GM19455 (cell line): ENCODE results near the gene BCAS3.
"Not testable (repeated sequence)": the region's sequence is repeated elsewhere in the genome, so short reads cannot be mapped to it uniquely, and the experiment has no call there.

Source experiments
- ATAC-seq: cut with Tn5 transposase; IDR thresholded peaks from one replicate; pipeline ENCODE4 v1.9.1; 2021; ENCODE audit not compliant: unreplicated experiment

BCAS3 gene

GRCh38 chr17:61352781-61353491 is 675.3 kb downstream of the BCAS3 start:
- ATAC-seq = no peak

- ATAC-seq = no peak
Observed at GRCh38 chr17:61353615-61354014, 676.0 kb downstream of the BCAS3 start.

DNA sequence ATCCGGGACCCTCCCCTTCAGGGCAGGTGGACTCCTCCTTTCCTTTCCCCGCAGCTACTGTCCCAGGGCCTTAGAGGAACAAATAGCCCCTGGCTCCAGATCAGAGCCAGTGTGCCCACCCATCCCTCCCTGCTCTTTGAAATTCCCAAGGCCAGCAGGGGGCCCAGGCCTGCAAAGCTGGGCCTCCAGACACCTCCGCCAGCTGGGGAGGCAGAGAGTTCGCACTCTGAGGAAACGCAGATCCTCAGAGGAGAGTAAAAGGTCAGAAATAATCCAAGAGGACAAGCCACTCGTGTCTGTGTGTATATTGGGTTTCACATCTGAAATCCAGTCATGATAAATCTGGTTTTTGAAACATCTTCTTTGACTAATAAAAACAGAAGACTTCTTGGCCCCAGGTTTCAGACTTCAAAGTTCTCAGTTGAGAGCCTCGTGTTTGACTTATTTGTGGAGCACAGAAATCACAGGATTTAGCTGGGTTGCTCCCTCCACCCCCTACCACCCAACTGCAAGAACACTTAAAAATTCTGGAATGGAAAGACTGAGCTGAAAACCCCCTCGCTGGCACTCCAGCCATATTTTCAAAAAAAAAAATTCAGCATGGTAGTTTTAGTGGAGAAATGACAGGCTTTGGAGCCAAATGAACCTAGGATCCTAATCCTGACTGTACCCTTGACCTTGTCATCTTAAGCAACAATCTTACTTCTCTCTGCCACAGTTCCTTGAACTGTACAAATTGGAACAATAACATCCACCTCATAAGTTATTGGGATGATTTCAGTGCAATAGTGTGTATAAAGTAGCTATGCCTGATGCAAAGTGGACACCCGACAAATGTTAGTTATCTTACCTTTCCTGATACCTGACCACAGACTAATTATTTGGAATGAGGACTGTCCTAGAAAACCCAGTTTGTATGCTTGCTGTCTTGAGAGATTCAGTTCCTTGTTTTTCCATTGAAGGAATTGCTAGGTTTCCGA is 677.5 kb downstream of the BCAS3 start:
- ATAC-seq = no peak

DNA sequence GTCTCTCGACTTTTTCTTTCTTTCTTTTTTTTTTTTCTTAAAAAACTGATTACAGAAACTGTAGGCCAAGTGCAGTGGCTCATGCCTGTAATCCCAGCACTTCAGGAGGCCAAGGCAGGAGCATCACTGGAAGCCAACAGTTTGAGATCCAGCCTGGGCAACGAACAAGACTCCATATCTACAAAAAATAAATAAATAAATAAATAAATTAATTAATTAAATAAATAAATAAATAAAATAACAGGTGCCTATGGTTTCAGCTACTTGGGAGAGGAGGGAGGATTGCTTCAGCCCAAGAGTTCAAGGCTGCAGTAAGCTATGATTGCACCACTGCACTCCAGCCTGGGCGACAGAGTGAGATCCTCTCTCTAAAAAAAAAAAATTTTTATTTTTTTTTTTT is 679.4 kb downstream of the BCAS3 start:
- not testable (repeated sequence) for ATAC-seq

DNA sequence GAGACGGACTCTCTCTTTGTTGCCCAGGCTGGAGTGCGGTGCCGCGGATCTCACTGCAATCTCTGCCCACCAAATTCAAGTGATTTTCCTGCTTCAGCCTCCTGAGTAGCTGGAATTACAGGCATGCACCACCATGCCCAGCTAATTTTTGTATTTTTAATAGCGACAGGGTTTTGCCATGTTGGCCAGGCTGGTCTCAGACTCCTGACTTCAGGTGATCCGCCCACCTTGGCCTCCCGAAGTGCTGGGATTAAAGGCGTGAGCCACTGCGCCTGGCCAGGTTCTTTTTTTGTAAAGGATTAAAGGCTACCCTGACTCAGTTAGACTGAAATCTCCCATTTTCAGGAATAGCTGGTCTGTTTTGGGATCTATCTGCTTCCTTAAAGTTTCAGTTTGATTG is 681.9 kb downstream of the BCAS3 start:
- not testable (repeated sequence) for ATAC-seq

GRCh38 chr17:61360318-61360943 is 682.8 kb downstream of the BCAS3 start:
- no peak for ATAC-seq

DNA sequence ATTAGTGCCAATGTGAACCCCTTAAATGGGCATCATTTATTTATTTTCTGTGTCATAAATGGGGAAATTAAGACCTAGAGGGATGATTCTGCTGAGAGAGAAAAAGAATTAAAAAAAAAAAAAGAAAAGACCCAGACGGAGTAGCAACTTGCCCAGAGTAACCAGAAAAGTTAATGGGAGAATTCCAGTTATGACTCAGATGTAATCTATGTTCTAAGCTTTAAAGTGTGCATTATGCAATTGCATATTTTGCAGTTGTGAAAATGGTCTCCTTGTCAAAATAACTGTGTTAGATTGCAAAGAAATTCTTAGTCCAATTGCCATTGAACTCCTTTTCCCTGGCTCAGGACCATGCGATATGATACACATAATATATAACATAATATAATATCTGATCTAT is 683.4 kb downstream of the BCAS3 start:
- no peak for ATAC-seq

GRCh38 chr17:61362396-61362795 is 684.7 kb downstream of the BCAS3 start:
- no peak for ATAC-seq

DNA sequence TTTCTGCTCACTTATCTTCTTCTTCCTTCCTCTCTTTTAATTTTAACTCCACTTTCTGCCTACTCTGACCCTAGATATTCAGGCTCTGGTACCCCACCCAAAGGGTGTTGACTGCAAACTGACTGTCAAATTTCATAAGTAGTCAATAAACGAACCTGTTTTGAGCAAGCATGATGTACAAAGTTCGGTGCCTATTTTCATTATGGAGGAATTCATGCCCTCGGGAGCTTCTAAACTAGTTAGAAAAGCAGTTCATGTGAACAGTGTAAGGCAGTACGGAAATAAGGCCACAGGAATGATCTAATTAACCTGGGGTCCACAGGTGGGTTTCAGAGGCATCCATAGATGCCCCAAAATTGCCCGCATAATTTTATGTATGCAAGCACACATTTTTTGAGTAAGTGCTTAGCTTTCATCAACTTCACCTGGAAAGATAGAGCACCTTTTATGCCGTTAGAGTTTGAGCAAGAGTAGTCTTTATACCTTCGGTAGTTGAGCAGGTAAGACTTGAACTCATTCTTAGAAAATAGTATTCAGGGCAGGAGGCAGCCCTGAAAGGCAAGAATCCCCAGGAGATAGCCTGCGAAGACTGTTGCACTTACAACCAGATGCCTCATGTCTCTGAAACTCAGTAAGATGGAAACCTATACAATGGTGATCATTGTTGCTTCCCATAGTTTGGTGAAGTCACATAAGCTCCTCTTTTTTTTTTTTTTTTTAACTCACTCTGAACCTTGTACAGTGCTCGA is 685.4 kb downstream of the BCAS3 start:
- ATAC-seq = no peak

GRCh38 chr17:61363601-61364462 is 686.2 kb downstream of the BCAS3 start:
- ATAC-seq = no peak

DNA sequence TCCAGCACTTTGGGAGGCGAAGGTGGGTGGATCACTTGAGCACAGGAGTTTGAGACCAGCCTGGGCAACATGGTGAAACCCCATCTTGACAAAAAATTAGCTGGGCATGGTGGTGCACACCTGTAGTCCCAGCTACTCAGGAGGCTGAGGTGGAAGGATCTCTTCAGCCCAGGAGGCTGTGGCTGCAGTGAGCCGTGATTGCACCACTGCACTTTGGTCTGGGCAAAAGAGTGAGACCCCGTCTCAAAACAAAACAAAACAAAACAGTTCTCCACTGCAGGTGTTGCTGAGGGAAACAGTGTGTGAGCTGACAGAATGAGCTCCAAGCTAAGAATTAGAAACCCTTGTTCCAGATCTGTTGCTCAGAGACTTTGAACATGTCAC is 686.8 kb downstream of the BCAS3 start:
- no peak for ATAC-seq

DNA sequence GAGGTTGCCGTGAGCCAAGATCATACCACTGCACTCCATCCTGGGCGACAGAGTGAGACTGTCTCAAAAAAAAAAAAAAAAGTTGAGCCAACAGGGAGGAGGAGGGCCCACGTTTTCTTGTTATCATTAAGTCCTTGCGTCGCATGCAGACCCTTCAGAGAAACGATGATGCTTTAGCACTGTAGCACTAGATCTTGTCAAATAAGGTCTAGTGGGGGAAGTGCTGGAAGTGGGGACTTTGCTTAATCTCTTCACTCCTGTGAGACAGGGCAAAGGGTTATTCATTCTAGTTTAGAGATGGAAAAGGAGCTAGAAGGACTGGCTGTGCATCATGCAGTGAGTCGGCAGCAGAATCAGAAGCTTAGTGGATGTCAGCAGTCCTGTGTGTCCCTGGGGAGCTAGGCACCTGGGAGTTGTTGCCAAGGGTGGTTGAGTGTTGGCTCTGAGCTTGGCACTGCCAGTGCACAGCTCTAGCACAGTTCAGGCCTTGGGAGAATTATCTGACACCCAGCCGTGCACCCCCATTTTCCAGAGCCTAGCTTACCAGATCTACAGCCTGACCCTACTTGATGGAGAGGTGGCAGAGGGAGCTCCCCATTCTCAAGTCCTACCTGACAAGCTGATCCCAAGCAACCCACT is 688.5 kb downstream of the BCAS3 start:
- no peak for ATAC-seq

- ATAC-seq = no peak
Observed at GRCh38 chr17:61366715-61367413, 689.2 kb downstream of the BCAS3 start.

DNA sequence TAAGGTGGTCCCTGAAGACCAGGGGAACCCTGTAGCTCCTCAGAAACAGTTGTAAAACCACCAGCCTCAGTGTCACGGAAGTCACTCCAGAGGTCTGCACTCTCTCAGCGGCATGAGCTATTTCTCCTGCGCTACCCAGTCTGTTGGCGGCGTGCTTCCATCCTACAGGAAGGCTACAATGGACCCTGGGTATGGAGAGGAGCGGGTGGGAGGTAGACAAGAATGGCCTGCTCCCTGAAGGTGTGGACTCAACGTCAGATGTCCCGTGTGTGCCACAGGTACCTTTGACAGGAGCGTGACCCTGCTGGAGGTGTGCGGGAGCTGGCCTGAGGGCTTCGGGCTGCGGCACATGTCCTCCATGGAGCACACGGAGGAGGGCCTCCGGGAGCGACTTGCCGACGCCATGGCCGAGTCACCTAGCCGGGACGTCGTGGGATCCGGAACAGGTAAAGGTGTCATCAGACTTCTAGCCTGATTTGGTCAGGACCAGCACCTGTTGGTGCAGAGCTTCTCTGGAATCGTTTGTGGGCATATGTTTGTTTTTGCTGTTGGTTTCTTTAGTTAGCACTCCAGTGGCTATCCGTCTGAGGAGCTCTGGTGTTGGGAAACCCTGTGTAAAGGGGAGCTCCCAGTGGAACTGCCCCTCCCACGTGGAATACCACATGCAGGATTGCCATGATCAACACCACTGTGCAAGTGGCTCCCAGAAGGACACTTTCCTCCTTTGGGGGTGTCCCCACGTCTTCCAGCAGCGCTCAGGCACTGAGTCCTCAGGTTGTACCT is 690.6 kb downstream of the BCAS3 start:
- ATAC-seq = no peak

GRCh38 chr17:61368832-61369450 is 691.3 kb downstream of the BCAS3 start:
- ATAC-seq = no peak

GRCh38 chr17:61369751-61370150 is 692.1 kb downstream of the BCAS3 start:
- ATAC-seq = no peak

- no peak for ATAC-seq
Observed at GRCh38 chr17:61371179-61371578, 693.5 kb downstream of the BCAS3 start.

- ATAC-seq = no peak
Observed at GRCh38 chr17:61371606-61372005, 694.0 kb downstream of the BCAS3 start.
